ENCODE data around the gene MED15.
"Not testable (repeated sequence)": the region's sequence is repeated elsewhere in the genome, so short reads cannot be mapped to it uniquely, and the experiment has no call there.

MED15 gene

DNA sequence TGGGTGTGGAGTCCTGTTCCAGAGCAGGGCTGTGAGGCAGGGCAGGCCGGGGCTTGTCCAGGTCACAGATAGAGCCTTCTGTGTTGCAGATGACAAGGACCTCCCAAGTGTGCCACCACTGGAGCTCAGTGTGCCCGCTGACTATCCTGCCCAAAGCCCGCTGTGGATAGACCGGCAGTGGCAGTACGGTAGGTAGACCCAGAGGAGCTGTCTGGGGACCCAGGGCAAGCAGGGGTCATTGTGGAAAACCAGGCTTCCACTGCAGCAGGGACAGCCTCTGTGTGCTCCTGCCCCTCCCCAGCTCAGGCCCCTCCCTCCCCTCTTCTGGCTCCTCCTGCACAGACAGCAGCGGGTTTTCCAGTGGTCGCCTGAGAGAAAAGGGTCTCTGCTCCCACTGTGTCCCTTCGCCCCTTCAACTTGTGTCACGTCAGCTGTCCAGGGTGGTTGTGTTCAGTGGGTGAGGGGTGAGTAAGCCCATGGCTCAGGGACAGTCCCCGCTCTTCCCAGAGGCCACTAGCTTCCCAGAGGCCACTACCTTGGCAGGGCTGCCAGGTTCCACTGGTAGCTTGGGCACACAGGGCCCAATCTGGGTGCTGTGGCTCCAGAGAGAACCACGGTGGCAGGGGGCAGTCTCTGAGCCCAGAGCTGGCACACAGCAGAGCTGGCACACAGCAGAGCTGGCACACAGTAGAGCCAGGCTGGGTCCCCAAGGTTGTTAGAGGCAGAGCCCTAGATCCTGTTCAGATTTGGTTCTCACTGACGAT is 78.4 kb downstream of the MED15 start:
- no peak for DNase-seq

DNA sequence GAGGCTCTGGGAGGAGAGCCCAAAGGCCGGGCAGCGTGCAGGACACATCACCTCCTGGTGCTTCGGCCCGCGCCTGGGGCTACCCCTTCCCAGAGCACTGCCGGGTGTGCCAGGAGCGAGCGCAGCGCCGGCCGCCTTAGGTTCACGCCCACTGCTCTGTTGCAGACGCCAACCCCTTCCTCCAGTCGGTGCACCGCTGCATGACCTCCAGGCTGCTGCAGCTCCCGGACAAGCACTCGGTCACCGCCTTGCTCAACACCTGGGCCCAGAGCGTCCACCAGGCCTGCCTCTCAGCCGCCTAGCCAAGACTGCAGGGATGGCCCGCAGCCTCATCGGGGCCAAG is 79.0 kb downstream of the MED15 start:
- no peak for DNase-seq

DNA sequence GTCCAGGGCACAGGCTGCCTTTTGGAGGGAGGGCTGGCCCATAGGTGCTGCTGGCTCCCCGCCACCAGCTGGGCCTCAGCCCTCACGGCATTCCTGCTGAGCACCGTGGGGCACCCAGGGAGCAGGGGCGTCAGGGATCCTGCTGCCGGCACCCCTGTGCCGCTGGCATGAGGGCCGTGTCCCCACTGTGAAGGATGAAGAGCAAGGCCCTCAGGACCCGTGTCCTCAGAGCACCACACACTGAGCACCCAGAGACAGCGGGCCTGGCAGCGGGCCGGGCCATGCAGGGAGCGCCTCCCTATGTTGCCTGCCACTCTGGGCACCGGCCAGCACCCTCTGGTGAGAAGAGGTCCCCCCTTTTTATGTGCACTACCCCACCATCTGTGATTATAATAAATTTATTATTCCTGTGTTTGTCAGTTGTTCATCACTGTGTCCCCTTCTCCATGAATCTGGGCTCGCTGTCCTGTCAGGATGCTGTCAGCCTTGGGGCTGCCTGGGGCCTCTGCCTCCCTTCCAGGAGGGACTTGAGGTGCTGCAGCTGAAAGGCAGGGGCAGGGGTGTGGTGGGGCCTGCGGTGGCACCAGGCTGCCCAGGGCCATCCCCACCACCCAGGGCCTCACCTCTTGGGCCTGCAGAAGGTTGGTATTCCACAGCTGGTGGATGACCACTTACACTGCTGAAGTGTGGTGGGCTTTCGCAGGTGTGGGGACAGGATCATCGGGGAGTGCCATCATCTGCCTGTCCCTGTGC is 80.0 kb downstream of the MED15 start:
- DNase-seq: no peak

DNA sequence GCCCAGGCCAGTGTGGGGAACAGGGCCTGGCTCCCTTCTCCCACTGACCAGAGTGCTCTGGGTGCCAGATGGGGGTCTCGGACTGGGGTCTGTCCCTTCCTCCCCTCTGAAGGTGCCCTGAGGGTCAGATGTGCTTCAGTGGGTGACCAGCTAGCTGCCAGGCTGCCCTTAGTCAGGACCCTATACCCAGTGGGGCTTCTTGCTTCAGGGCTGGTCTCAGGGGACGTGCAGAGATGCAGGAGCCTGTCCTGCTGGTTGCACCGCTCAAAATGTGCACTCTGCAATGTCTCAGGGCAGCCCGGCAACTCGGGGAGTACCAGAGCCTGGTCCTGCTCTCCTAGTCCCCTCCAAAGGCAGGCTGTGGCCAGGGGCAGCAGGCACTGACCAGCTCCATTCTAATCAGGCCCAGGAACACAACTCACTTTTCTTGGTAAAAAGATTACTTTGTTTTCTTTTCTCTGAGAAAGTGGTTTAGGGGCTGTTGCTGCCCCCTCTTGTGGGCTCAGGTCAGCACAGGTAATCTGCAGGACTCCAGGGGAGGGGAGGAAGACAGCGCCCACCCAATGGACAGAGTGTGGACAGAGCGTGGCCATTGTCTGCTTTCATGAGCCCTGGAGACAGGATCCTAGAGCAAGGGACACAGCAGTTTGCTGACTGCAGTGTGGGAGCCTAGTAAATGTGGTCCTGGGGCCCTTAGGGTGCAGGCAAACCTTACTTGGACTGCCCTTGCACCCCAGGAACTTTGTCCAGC is 80.9 kb downstream of the MED15 start:
- no peak for DNase-seq

DNA sequence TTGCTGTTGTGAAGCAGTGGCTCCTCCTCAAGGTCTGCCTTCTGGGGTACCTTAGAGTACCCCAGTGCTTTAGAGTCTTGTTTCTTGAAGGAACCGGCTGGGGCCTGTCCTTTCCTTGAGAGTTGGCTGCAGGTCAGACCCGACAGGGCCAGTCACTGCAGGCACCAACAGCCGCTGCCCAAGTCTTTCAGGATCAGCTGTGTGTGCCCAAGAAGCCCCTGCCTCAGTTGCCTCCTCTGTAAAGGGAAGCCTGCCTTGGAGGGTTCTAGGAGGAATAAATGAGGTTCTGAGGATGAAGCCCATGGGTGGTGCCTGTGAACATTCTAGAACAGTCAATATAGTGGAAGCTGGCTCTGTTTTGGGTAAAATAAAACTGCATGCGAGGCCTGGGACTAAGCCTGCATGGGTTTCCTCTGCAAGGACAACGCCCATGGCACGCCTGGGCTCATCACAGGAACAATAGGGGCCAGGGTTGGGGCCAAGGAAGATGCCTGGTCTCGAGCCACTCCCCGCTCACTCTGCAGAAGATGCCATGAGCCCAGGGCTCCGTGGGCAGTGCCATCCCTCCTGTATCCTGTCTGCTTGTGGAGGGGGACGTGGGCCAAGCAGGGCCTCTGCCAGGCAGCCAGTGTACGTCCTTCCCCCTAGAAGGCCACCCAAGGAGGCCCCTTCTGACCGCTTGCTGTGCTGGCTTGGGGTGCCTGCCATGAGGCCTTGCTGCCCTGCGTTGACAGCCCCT is 81.6 kb downstream of the MED15 start:
- no peak for DNase-seq

DNA sequence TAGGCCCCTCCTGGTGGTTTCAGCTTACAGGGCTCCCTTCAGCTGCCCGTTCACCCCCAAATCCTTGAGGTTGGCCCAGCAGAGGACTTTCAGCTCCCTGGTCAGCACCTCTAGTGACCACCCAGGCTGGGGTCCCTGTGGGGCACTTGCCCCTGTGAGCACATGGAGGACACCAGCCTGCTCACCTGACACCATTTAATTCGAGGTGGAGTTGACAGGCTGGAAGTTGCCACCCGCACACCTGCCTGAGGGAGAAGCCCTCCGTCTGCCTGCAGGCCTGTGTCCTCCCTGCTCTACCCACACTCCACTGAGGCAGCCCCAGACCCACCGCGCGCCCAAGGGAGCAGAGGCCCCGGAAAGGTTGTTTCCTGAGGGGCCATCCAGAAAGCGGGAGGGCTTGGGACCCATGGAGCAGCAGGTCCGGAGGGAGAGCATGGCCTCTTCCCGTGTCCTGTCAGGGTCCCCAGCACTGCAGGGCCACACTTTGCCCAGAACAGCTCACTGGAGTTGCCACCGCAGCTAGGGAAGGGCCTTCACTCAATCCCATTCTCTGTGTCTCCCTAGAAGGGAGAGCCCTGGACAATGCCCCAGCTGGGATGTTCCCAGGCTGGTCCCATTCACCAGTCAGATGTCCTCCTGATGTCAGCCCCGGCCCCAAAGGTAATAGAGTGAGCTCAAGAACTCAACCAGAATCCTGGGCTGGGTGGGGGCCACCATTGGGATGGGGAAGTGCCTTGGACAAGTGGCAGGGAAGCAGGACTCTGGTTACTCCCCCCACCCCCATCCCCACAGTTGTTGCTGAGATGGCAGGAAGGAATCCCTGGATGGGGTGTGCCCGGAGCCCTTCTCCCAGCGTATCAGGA is 82.4 kb downstream of the MED15 start:
- no peak for DNase-seq

DNA sequence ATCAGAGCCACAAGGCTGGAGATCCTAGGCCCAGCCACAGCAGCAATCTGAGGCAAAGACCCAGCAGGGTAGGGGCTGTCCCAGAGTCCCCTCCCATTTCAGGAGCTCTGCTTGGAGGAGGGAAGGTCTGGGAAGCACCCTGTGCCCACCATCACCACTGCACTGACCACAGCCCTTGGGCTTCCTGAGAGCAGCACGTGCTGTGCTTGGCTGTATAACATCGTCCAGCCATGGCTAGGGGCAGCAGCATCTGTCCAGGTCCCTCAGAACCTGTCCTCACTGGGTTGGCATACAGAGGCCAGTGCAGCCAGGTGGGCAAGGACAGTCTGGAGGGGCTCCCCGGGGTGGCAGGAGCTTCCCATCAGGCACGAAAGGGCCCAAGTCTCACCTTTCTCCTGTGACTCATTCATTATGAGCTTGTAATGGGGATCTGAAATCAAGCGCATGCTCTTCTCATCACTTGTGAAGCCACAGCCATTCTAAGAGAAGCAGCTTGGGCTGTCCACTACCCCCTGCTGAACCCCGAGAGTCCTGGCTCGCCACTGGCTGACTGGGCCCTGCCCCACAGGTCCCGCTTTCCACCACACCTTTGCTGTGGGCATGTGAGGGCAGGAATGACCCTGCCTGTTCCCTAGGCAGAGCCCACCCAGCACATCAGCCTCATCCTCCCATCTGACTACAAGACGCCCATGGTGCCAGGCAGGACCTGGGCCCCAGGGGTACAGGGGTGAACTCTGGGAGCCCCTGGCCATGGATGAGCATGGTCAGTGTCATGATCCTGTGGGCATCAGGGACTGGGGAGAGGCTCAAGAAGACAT is 83.3 kb downstream of the MED15 start:
- no peak for DNase-seq

DNA sequence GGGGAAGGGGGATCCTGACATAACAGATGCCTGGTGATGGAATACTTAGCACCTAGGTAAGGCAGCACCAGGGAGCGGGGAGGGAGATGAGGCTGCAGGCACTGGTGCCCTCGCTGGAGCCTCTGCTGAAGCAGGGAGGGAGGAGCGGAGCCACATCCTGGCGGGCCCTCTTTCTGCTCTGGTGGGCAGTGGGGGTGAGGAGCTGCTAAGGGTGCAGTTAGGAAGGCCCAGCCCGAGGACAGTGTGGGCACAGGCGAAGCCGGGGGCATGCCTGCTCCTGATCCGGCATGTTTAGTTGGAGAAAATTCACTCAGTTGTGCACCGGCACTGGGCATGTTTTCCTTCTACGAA is 83.9 kb downstream of the MED15 start:
- DNase-seq: no peak

DNA sequence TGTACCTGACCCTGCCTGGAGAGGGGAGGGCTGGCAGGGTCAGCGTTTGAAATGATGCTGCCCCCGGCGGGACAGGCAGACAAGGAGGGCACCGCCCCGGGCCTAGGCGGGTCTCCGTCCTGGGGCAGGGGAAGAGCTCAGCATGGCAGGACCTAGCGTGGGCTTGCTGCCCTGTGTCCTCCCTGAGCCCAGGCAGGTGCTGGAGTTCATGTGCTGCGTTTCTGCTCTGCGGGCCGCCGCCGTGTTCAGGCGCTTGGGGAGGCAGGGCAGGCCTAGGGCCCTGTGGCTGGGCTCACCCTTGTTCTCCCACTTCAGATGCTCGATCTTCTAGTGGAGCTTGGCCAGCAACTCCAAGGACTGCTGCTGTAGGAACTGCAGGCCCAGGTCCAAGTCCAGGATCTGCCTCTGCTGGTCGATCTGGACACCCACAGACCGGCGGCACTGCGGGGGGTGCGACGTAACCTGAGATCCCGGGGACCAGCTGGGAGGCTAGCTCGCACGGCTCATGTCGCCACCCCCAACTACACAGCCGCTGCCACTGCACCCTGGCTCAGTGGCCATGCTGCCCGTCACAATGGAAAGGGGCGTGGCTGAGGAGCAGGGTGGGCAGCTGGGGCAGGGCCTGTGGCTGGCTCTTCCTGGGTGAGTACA is 84.4 kb downstream of the MED15 start:
- peak; percentile 62 for DNase-seq

DNA sequence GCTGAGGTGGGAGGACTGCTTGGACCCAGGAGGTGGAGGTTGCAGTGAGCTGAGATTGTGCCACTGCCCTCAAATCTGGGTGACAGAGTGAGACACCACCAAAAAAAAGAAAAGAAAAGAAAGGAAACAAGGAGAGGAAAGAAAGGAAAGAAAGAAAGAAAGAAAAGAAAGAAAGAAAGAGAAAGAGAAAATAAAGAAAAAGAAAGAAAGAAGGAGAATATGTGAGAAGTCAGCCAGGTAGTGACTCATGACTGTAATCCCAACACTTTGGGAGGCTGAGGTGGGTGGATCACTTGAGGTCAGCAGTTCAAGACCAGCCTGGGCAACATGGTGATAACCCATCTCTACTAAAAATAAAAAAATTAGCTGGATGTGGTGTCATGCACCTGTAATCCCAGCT is 86.6 kb downstream of the MED15 start:
- DNase-seq: not testable (repeated sequence)

DNA sequence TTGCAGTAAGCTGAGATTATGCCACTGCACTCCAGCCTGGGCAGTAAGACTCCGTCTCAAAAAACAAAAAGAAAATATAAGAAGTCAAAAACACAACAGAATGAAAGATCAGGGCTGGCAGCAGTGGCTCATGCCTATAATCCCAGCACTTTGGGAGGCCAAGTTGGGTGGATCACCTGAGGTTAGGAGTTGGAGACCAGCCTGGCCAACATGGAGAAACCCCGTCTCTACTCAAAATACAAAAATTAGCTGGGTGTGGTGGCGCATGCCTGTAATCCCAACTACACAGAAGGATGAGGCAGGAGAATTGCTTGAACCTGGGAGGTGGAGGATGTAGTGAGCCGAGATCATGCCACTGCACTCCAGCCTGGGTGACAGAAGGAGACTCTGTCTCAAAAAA is 87.1 kb downstream of the MED15 start:
- not testable (repeated sequence) for DNase-seq

DNA sequence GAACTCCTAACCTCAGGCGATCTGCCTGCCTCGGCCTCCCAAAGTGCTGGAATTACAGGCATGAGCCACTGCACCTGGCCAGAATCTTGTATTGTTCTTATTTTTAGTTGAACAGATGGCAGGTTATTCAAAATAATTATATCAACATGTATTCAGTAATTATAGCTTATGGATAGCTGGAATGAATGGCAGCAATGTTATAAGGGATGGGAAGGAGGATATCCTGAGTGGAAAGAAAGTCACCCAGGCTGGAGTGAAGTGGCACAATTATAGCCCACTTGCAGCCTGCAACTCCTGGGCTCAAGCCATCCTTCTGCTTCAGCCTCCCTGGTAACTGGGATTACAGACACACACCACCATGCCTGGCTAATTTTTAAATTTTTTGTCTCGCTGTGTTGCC is 88.1 kb downstream of the MED15 start:
- no peak for DNase-seq

DNA sequence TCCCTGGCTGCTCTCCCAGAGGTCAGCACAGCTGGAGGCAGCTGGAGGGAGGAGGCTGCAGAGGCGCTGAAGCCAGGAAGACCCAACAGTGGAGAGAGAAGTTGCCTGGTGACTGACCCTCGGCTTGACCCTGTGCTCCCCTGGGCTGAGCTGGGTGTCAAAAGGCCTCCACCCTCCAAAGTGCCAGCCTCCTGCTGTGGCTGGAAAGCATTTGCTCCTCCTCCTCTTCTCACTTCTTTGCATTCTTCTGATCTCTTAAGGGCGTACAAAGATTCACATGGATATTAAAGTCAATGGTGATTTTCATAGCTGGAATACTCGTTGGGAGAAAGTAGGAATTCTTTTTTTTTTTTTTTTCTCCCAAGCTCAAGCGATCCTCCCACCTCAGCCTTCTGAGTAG is 91.7 kb downstream of the MED15 start:
- DNase-seq: no peak

DNA sequence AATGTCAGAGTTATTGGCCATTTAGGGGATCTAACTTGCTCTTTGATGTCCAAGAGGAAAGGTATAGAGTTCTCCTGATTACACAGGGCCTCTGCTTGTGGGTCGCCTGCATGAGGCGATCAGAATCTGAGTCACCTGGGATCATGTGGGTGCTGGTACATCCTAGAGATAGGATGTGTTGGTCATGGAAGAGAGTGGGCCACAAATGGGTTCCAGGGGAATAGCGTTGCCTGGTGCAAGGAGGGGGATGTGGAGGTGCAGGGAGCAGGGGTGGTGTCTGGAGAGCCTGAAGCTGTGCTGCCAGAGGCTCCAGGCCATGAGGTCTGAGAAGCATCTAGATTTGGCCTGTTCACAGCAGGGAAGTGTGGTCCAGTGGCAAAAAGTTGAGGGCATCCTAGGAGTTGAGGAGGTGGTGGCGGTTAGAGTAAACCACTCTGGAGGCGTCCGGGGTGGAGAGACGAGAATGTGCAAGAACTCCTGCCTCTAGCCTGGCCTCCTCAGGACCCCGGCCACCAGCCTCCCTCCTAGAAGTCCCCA is 92.8 kb downstream of the MED15 start:
- DNase-seq: no peak

DNA sequence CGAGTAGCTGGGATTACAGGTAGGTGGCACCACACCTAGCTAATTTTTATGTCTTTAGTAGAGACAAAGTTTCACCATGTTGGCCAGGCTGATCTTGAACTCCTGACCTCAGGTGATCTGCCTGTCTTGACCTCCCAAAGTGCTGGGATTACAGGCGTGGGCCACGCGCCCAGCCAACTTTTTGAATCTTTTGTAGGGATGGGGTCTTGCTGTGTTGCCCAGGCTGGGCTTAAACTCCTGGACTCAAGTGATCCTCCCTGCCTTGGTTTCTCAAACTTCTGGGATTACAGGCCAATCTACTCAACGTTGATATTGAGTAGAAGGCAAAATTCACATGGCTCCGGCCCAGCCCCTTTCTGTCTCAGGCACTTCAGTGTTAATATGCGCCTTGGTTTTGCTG is 93.9 kb downstream of the MED15 start:
- no peak for DNase-seq

DNA sequence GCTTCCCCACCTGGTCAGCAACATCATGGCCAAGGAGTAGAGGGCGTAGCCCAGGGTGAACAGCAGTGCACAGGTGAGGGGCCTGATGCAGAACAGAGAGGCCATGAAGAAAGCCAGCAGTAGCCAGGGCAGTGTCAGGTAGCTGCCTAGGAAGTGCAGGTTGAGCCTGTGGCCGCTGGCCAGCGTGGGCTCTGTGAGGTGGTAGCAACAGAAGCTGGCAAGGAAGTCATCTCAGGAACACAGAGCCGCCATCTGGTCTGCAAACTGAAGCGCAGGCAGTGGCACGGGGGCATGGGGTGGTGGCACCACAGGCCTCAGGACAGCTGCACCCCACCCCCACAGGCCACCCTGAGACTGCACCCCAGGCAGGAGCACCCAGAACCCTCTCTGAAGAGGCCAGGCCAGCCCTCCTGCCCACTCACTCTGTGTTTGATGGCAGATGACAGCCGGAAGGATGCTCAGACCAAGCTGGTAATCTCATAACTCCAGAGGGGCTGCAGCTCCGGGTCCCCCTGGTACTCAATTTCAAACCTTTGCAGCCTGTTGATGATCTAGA is 95.3 kb downstream of the MED15 start:
- DNase-seq: no peak

DNA sequence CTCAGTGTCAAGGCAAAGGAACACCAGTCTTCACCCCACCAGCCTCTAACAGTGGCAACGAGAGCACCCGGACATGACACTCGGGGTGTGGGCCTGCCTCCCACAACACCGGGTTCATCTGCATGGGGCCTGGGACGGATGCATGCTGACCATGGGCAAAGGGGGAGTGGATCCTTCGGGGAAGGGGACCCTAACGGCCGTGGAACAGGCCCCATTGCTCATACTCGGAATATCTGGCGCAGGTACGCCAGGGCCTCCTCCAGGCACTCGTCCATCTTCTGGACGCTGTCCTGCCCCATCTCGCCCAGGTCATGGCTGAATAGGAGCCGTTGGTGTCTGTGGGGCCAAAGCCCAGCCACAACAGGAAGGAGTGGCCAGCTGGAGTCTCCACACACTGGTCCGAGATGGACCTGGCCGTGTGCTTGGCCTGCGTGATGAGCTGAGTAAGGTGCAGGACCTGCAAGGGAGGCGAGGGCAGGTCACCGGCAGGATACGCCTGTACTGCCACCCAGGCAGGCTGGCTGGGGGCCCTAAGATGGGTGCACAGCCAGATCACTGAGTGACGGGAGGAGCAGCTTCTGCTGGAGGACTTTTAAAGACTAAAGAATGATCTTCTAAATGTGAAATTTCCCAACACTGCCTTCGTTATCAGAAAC is 96.8 kb downstream of the MED15 start:
- no peak for DNase-seq

DNA sequence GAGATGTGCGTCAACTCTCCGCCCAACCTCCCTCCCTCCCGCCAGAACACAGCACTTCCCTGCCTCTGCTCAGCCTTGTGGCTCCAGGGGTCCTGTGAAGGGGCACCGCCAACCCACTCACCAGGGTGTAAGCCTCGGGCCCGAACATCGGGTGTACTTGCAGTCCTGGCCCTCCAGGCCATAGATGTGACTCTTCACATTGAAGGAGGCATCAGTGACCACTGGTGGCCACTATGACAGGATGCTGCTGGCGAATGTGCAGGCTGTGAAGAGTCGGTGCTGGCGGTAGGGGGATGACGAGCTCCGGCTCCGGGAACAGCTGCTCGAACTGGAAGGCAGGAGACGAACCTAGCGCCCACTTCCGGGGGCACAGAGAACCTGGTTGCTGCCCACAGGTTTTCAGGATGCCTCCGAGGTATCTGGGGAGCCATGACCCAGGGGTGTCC is 97.4 kb downstream of the MED15 start:
- no peak for DNase-seq

DNA sequence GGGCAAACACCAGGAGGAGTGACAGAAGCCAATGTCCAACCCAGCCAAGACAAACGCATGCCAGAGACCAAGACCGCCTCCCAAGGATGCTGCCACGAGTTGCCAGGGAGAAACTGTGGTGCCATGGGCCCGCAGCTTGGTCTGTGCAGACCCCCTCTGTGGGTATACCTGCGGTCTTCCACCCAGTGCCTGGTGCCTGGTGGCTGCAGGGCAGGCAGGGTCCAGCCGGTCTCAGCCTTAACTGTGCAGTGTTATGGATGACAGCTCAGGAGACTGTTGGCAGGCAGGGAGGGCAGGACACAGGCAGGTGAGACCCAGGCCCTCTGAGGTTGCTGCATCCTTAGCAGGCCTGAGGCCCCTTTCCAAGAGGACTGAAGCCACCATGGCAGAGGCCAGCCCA is 97.9 kb downstream of the MED15 start:
- DNase-seq: no peak

Measured in NCI-H510A treated with DMSO at 0.1 percent for 48 hours (cell line).